BLaER1 (cell line): ENCODE measurements around the gene GLS.

Source experiments
- H3K27ac ChIP-seq: shearing (Covaris generic); formaldehyde crosslinking; 2 replicates; pipeline ENCODE4 v1.8.1; 2022
- H3K27me3 ChIP-seq: shearing (Covaris generic); formaldehyde crosslinking; 2 replicates; pipeline ENCODE4 v1.8.1; 2022
- H3K36me3 ChIP-seq: shearing (Covaris generic); formaldehyde crosslinking; 2 replicates; pipeline ENCODE4 v1.8.1; 2022
- H3K4me1 ChIP-seq: shearing (Covaris generic); formaldehyde crosslinking; 2 replicates; pipeline ENCODE4 v1.8.1; 2022
- H3K4me2 ChIP-seq: shearing (Covaris generic); formaldehyde crosslinking; 2 replicates; pipeline ENCODE4 v1.8.1; 2022
- H3K4me3 ChIP-seq: shearing (Covaris generic); formaldehyde crosslinking; 2 replicates; pipeline ENCODE4 v1.8.1; 2022
- H3K9ac ChIP-seq: shearing (Covaris generic); formaldehyde crosslinking; 2 replicates; pipeline ENCODE4 v1.8.1; 2022
- H3K9me3 ChIP-seq: shearing (Covaris generic); formaldehyde crosslinking; 2 replicates; pipeline ENCODE4 v1.8.1; 2022
- H4K20me1 ChIP-seq: shearing (Covaris generic); formaldehyde crosslinking; 2 replicates; pipeline ENCODE4 v1.8.1; 2022
- Cebpa-rat ChIP-seq: shearing (Covaris generic); IDR thresholded peaks from 2 replicates; pipeline ENCODE4 v1.8.1; 2022

GLS gene

GRCh38 chr2:190922376-190922775 is 41.8 kb downstream of the GLS start:
- H3K4me2 ChIP-seq: no peak overlapping the region
- H3K4me1 ChIP-seq: no peaks in the 10 kb centered on the region
- H4K20me1 ChIP-seq: no peaks in the 10 kb centered on the region
- no peak overlapping the region for H3K27ac ChIP-seq
- peaks cover 73% of the 10 kb centered on the region for H3K36me3 ChIP-seq
- no peak overlapping the region for H3K9ac ChIP-seq
- H3K9me3 ChIP-seq: no peaks in the 10 kb centered on the region; the same call in 1 of the 2 replicates
- no peak for TF ChIP-seq Cebpa-rat
- no peak overlapping the region for H3K4me3 ChIP-seq
- H3K27me3 ChIP-seq: no peaks in the 10 kb centered on the region

- Histone ChIP-seq H3K9ac (no peak overlapping the region), H3K4me3 (no peak overlapping the region), H3K4me1 (no peaks in the 10 kb centered on the region), H3K27me3 (no peaks in the 10 kb centered on the region), H4K20me1 (no peaks in the 10 kb centered on the region), H3K27ac (no peak overlapping the region), H3K36me3 (peaks cover 82% of the 10 kb centered on the region), H3K4me2 (no peak overlapping the region), H3K9me3 (no peaks in the 10 kb centered on the region; the same call in 1 of the 2 replicates)
- no peak for TF ChIP-seq Cebpa-rat
Measured at GRCh38 chr2:190927301-190927700, 46.7 kb downstream of the GLS start.

GRCh38 chr2:190929919-190930318 is 49.3 kb downstream of the GLS start:
- H4K20me1 ChIP-seq: no peaks in the 10 kb centered on the region
- H3K27ac ChIP-seq: no peak overlapping the region
- H3K36me3 ChIP-seq: peaks cover 64% of the 10 kb centered on the region
- H3K27me3 ChIP-seq: no peaks in the 10 kb centered on the region
- H3K4me1 ChIP-seq: no peaks in the 10 kb centered on the region
- TF ChIP-seq Cebpa-rat: no peak
- H3K4me3 ChIP-seq: no peak overlapping the region
- no peak overlapping the region for H3K4me2 ChIP-seq
- H3K9ac ChIP-seq: no peak overlapping the region
- H3K9me3 ChIP-seq: no peaks in the 10 kb centered on the region

- Histone ChIP-seq H3K27ac (no peak overlapping the region), H3K4me1 (no peaks in the 10 kb centered on the region), H3K27me3 (no peaks in the 10 kb centered on the region), H3K9ac (no peak overlapping the region), H3K4me3 (no peak overlapping the region), H3K9me3 (no peaks in the 10 kb centered on the region), H4K20me1 (no peaks in the 10 kb centered on the region), H3K4me2 (no peak overlapping the region), H3K36me3 (peaks cover 59% of the 10 kb centered on the region)
- no peak for TF ChIP-seq Cebpa-rat
Measured at GRCh38 chr2:190930411-190930810, 49.8 kb downstream of the GLS start.

- H3K4me3 ChIP-seq: no peak overlapping the region
- no peak overlapping the region for H3K27ac ChIP-seq
- no peaks in the 10 kb centered on the region for H3K27me3 ChIP-seq
- H3K9ac ChIP-seq: no peak overlapping the region
- H3K4me1 ChIP-seq: no peaks in the 10 kb centered on the region
- H3K4me2 ChIP-seq: no peak overlapping the region
- H4K20me1 ChIP-seq: no peaks in the 10 kb centered on the region
- no peaks in the 10 kb centered on the region for H3K9me3 ChIP-seq
- H3K36me3 ChIP-seq: peaks cover 43% of the 10 kb centered on the region
- TF ChIP-seq Cebpa-rat: no peak
Measured at GRCh38 chr2:190932514-190932913, 51.9 kb downstream of the GLS start.

- Histone ChIP-seq H3K27ac (no peak overlapping the region), H4K20me1 (no peaks in the 10 kb centered on the region), H3K36me3 (peaks cover 37% of the 10 kb centered on the region), H3K9me3 (no peaks in the 10 kb centered on the region), H3K4me3 (no peak overlapping the region), H3K4me2 (no peak overlapping the region), H3K4me1 (peaks cover 8% of the 10 kb centered on the region), H3K9ac (no peak overlapping the region), H3K27me3 (no peaks in the 10 kb centered on the region)
- no peak for TF ChIP-seq Cebpa-rat
Measured at GRCh38 chr2:190933361-190933760, 52.7 kb downstream of the GLS start.

GRCh38 chr2:190935054-190935453 is 54.4 kb downstream of the GLS start:
- Histone ChIP-seq H3K9me3 (no peaks in the 10 kb centered on the region), H3K4me2 (no peak overlapping the region), H3K4me1 (peaks cover 17% of the 10 kb centered on the region), H3K9ac (no peak overlapping the region), H3K27ac (no peak overlapping the region), H3K4me3 (no peak overlapping the region), H3K27me3 (no peaks in the 10 kb centered on the region), H4K20me1 (no peaks in the 10 kb centered on the region), H3K36me3 (peaks cover 21% of the 10 kb centered on the region)
- TF ChIP-seq Cebpa-rat: no peak

GRCh38 chr2:190938771-190939335 is 58.2 kb downstream of the GLS start:
- no peak for TF ChIP-seq Cebpa-rat
- H3K4me3 ChIP-seq: no peak overlapping the region
- H4K20me1 ChIP-seq: no peaks in the 10 kb centered on the region
- peak overlapping the region; percentile 18; the same call in 1 of the 2 replicates for H3K27ac ChIP-seq
- H3K27me3 ChIP-seq: no peaks in the 10 kb centered on the region
- H3K9ac ChIP-seq: no peak overlapping the region
- peaks cover 17% of the 10 kb centered on the region for H3K4me1 ChIP-seq
- no peaks in the 10 kb centered on the region for H3K36me3 ChIP-seq
- peak overlapping the region; percentile 51 for H3K4me2 ChIP-seq
- no peaks in the 10 kb centered on the region for H3K9me3 ChIP-seq

GRCh38 chr2:190940454-190940853 is 59.8 kb downstream of the GLS start:
- no peak for TF ChIP-seq Cebpa-rat
- Histone ChIP-seq H3K4me2 (no peak overlapping the region), H4K20me1 (no peaks in the 10 kb centered on the region), H3K4me1 (peaks cover 17% of the 10 kb centered on the region), H3K9me3 (no peaks in the 10 kb centered on the region), H3K27ac (no peak overlapping the region), H3K4me3 (no peak overlapping the region), H3K36me3 (no peaks in the 10 kb centered on the region), H3K27me3 (no peaks in the 10 kb centered on the region), H3K9ac (no peak overlapping the region)

- TF ChIP-seq Cebpa-rat: no peak
- Histone ChIP-seq H4K20me1 (no peaks in the 10 kb centered on the region), H3K9me3 (no peaks in the 10 kb centered on the region), H3K36me3 (no peaks in the 10 kb centered on the region), H3K4me1 (peaks cover 24% of the 10 kb centered on the region), H3K27me3 (no peaks in the 10 kb centered on the region), H3K4me3 (no peak overlapping the region), H3K27ac (no peak overlapping the region), H3K9ac (no peak overlapping the region), H3K4me2 (no peak overlapping the region)
Measured at GRCh38 chr2:190941571-190941970, 61.0 kb downstream of the GLS start.

- H3K27me3 ChIP-seq: no peaks in the 10 kb centered on the region
- H3K4me3 ChIP-seq: no peak overlapping the region
- no peak for TF ChIP-seq Cebpa-rat
- H4K20me1 ChIP-seq: no peaks in the 10 kb centered on the region
- H3K4me2 ChIP-seq: no peak overlapping the region
- H3K4me1 ChIP-seq: peaks cover 34% of the 10 kb centered on the region
- no peaks in the 10 kb centered on the region for H3K36me3 ChIP-seq
- H3K9ac ChIP-seq: no peak overlapping the region
- no peak overlapping the region for H3K27ac ChIP-seq
- no peaks in the 10 kb centered on the region for H3K9me3 ChIP-seq
Measured at GRCh38 chr2:190942697-190943096, 62.1 kb downstream of the GLS start.
